Left lung (tissue), 10 donors: ENCODE results near the gene RAB11A. TPM values are rescaled to one million over a fixed set of nuclear protein-coding genes. Genes with fewer than 3 reads are reported as not detected.

Experiments
- ATAC-seq: fragments of 200-7000 bp; cut with Tn5 transposase; one replicate; pipeline ENCODE4 v1.9.1; 2020; ENCODE audit warnings: moderate library complexity
- DNase-seq, 4 donors: peaks; one replicate each; pipeline ENCODE4 v3.0.0-alpha.2; 2013 to 2020
- H3K27ac ChIP-seq, 2 donors: fragments of 200-600 bp; sonication (generic) in 1 of 2; one replicate each; pipeline versions ENCODE4 v1.5.0 to v1.8.0; 2020 to 2021
- H3K27me3 ChIP-seq, 2 donors: fragments of 200-600 bp; sonication (generic) in 1 of 2; one replicate each; pipeline versions ENCODE4 v1.5.0 to v1.8.0; 2020 to 2021
- H3K36me3 ChIP-seq, 2 donors: fragments of 200-600 bp; sonication (generic) in 1 of 2; one replicate each; pipeline versions ENCODE4 v1.5.0 to v1.8.0; 2020 to 2021
- H3K4me1 ChIP-seq, 2 donors: fragments of 200-600 bp; one replicate each; pipeline ENCODE4 v1.8.0; 2021
- H3K4me3 ChIP-seq, 2 donors: fragments of 200-600 bp; sonication (generic) in 1 of 2; one replicate each; pipeline versions ENCODE4 v1.5.0 to v1.8.0; 2020 to 2021; ENCODE audit warnings: mild to moderate bottlenecking in 1 of 2
- H3K9me3 ChIP-seq, 2 donors: fragments of 200-600 bp; sonication (generic) in 1 of 2; one replicate each; pipeline versions ENCODE4 v1.5.0 to v1.8.0; 2020 to 2021
- intact Hi-C, 2 donors: fragments of 100-400 bp; cut with DNase I; formaldehyde crosslinking; loops; one replicate each; pipeline versions ENCODE4 v1.11.2 to v1.14.2; 2022
- polyA plus RNA-seq, 6 donors: library from polyadenylated mRNA; unstranded; fragments of 120-200 nt; gene quantifications; one replicate each; pipeline ENCODE4 v1.2.1, GENCODE V29; 2013; ENCODE audit not compliant: insufficient read length in 6 of 6
- total RNA-seq, 2 donors: library from RNA; stranded (reverse); fragmentation: NEBNext Ultra II Directional; extraction: Animal tissue kit (Norgen Biotek cat#: 25700); gene quantifications; one replicate each; pipeline ENCODE4 v1.2.1, GENCODE V29; 2021
- TF ChIP-seq, protein P1 (sequence below), 2 donors: fragments of 200-600 bp; sonication (generic) in 1 of 2; IDR thresholded peaks; one replicate each; pipeline versions ENCODE4 v1.5.0 to v1.8.0; 2021; ENCODE audit warnings: antibody characterized with exemption in 2 of 2
- donor health status: DM: no; HTN: yes; CAD: no.
- donor health status: DM: no; HTN: no; CAD: no.

Gene RAB11A
- total and polyA plus RNA-seq, 8 donors = 215 to 311 (median 271) TPM

DNA sequence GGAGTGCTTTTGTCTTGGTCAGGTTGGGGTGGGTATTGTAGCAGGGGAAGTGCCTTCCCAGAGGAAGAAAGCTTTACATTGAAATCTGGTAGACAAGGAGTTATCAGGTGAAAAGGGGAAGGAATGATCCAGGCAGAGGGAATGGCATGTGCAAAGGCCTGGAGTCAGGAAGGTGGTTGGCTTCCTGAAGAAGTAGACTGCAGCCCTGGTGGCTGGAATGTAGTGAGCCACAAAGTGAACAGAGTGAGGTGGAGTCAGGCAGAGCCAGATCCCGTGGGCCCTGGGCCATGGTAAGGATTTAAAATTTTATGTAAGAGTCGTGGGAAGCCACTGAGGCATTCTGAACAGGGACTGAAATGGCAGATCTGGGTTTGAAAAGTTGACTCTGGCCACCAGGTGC, 58.3 kb downstream of the RAB11A start:
- TF ChIP-seq, protein P1, sequence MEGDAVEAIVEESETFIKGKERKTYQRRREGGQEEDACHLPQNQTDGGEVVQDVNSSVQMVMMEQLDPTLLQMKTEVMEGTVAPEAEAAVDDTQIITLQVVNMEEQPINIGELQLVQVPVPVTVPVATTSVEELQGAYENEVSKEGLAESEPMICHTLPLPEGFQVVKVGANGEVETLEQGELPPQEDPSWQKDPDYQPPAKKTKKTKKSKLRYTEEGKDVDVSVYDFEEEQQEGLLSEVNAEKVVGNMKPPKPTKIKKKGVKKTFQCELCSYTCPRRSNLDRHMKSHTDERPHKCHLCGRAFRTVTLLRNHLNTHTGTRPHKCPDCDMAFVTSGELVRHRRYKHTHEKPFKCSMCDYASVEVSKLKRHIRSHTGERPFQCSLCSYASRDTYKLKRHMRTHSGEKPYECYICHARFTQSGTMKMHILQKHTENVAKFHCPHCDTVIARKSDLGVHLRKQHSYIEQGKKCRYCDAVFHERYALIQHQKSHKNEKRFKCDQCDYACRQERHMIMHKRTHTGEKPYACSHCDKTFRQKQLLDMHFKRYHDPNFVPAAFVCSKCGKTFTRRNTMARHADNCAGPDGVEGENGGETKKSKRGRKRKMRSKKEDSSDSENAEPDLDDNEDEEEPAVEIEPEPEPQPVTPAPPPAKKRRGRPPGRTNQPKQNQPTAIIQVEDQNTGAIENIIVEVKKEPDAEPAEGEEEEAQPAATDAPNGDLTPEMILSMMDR (IDR thresholded peaks at IDR 0.05) = no peak
- DNase-seq = no peak
- Histone ChIP-seq H3K4me1 (no peaks in the 10 kb centered on the region), H3K4me3 (no peak overlapping the region), H3K36me3 (no peaks in the 10 kb centered on the region), H3K27me3 (no peaks in the 10 kb centered on the region), H3K9me3 (no peaks in the 10 kb centered on the region), H3K27ac (no peak overlapping the region)
- intact Hi-C loops = no loop called here
- no peak for ATAC-seq

DNA sequence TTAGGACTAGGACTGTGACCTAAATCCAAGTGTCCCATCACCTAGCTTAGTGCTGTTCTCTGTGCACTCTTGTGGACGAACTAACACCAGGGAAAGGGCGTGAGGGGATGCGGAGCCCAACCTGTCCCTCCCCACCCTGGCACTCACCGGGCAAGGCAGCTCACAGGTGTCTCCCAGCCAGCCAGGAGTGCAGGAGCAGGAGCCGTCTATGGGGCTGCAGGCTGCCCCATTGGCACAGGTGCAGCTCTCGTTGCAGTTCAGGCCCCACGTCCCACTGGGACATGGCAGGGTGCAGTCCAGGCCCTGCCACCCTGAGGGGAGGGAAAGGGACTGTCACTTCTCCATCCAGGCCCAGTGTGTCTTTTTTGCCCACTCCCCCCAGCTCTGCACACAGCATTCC, 60.3 kb downstream of the RAB11A start:
- DNase-seq = peak in 1 of 4 donors; percentile 51
- intact Hi-C loops = no loop called here
- Histone ChIP-seq H3K36me3 (no peaks in the 10 kb centered on the region), H3K27me3 (no peaks in the 10 kb centered on the region), H3K9me3 (no peaks in the 10 kb centered on the region), H3K4me3 (no peak overlapping the region), H3K27ac (no peak overlapping the region), H3K4me1 (no peaks in the 10 kb centered on the region)
- TF ChIP-seq, protein P1 (IDR thresholded peaks at IDR 0.05) = no peak
- no peak for ATAC-seq

DNA sequence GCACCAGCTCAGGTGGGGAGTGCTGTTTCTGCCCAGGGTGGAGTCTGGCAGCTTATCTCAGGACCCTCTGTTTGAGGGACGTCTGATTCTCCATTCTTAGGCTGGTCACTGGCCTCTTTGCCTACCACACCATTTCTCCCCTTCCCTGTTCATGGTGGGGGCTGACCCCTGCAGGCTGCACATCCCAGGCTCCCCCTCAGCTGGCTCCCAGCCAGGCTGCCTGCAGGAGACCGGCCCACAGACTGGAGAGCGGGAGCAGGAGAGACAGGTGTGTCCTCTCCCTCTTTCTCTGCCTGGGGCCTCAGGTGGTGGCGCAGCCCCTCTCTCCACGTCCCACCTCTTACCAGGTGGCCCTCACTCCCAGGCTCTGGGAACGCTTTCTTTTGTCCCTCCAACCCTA, 60.8 kb downstream of the RAB11A start:
- TF ChIP-seq, protein P1 (IDR thresholded peaks at IDR 0.05) = no peak
- H3K4me1 ChIP-seq = no peaks in the 10 kb centered on the region
- intact Hi-C loops = no loop called here
- H3K4me3 ChIP-seq = no peak overlapping the region
- no peak overlapping the region for H3K27ac ChIP-seq
- H3K36me3 ChIP-seq = no peaks in the 10 kb centered on the region
- DNase-seq (no peak), ATAC-seq (no peak)
- H3K9me3 ChIP-seq = no peaks in the 10 kb centered on the region
- no peaks in the 10 kb centered on the region for H3K27me3 ChIP-seq

DNA sequence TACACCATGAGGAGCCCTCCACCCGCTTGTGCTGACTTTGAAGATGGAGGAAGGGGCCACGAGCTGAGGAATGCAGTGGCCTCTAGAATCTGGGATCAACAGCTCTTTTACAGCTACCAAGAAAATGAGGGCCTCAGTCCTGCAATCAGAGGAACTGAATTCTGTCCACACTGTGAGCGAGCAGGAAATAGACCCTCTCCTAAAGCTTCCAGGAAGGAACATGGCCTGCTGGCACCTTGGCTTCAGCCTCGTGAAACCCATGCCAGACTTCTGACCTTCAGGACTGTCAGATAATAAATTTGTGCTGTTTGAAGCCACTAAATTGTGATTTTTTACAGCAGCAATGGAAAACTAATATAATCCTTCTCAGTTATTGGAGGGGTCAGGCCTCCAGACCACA, 61.9 kb downstream of the RAB11A start:
- intact Hi-C loops = no loop called here
- Histone ChIP-seq H3K4me1 (no peaks in the 10 kb centered on the region), H3K27me3 (no peaks in the 10 kb centered on the region), H3K9me3 (no peaks in the 10 kb centered on the region), H3K36me3 (no peaks in the 10 kb centered on the region), H3K27ac (no peak overlapping the region), H3K4me3 (no peak overlapping the region)
- DNase-seq (no peak), ATAC-seq (no peak)
- TF ChIP-seq, protein P1 (IDR thresholded peaks at IDR 0.05) = no peak

DNA sequence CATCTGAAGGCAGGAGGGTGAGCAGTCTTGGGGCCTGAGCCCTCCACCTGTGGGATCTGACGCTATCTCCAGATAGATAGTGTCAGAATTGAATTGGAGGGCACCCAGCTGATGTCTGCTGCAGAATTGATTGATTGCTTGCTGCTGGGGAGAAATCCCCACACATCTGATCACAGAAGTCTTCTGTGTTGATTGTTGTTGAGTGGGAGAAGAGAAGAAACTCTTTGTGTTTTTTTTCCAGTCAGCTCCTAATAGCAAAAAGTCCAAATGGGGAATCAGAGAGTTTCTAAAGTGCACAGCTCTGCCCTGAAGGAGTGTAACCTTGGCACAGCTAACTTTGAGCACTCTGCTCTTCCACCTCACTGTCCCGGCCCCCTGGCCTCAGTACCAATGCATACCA, 66.1 kb downstream of the RAB11A start:
- intact Hi-C loops = no loop called here
- H3K4me3 ChIP-seq = no peak overlapping the region
- H3K4me1 ChIP-seq = no peaks in the 10 kb centered on the region

More for the DNA sequence above, 66.1 kb downstream of the RAB11A start:
- DNase-seq (no peak), ATAC-seq (no peak)
- Histone ChIP-seq H3K27me3 (no peaks in the 10 kb centered on the region), H3K9me3 (no peaks in the 10 kb centered on the region), H3K36me3 (no peaks in the 10 kb centered on the region), H3K27ac (no peak overlapping the region)
- TF ChIP-seq, protein P1 (IDR thresholded peaks at IDR 0.05) = no peak
